HFF-Myc (cell line): ENCODE measurements around the gene HLA-DMA.

Experiments used
- DNase-seq: peaks from one replicate; pipeline ENCODE4 v3.0.0-alpha.2; 2011; ENCODE audit warnings: low read depth; ENCODE audit errors: extremely low read depth
- H3K4me3 ChIP-seq: replicated peaks from 2 replicates; pipeline ENCODE4 v1.5.1; 2011; ENCODE audit warnings: low read depth, mild to moderate bottlenecking, control low read depth, low read length
- CTCF ChIP-seq: IDR thresholded peaks from 2 replicates; pipeline ENCODE4 v1.5.1; 2012; ENCODE audit warnings: mild to moderate bottlenecking, low read depth, low read length, control low read depth; ENCODE audit errors: missing control alignments

HLA-DMA gene

GRCh38 chr6:32903952-32904351, 48.9 kb downstream of the HLA-DMA start:
- no peak for DNase-seq
- TF ChIP-seq CTCF = no peak

More at GRCh38 chr6:32903952-32904351, 48.9 kb downstream of the HLA-DMA start:
- no peak overlapping the region for H3K4me3 ChIP-seq
